K562 (cell line): ENCODE results near the gene DAGLA. TPM values are rescaled to one million over a fixed set of nuclear protein-coding genes. Genes with fewer than 3 reads are reported as not detected.

ENCODE experiments used
- ATF4 ChIP-seq: fragments of 450-650 bp; formaldehyde crosslinking; IDR thresholded peaks from 2 replicates; pipeline ENCODE4 v1.4.0; 2022; ENCODE audit warnings: mild to moderate bottlenecking, moderate library complexity
- CBX3 ChIP-seq, 2 experiments: IDR thresholded peaks; 1 replicate in 1 of 2; 2 replicates in 1 of 2; pipeline ENCODE4 v1.6.1; 2012; ENCODE audit warnings: inconsistent platforms in 2 of 2, low read length in 2 of 2, borderline replicate concordance in 1 of 2, control low read depth in 1 of 2
- CREB1 ChIP-seq, 2 experiments: sonication (generic) in 1 of 2; formaldehyde crosslinking in 1 of 2; IDR thresholded peaks; 2 replicates each; pipeline versions ENCODE4 v1.6.1 to v1.8.0; 2012 to 2022; ENCODE audit warnings: inconsistent platforms in 1 of 2, mild to moderate bottlenecking in 1 of 2, missing genetic modification reagents in 1 of 2, moderate library complexity in 1 of 2
- DACH1 ChIP-seq: fragments of 450-650 bp; IDR thresholded peaks from 2 replicates; pipeline ENCODE4 v1.6.1; 2018; ENCODE audit not compliant: partially characterized antibody
- FOSL1 ChIP-seq: fragments of 200-800 bp; sonication (Bioruptor generic); conservative IDR thresholded peaks from 2 replicates; pipeline ENCODE4 v1.6.1; 2016; ENCODE audit warnings: missing genetic modification characterization, missing compliant biosample characterization
- MCM7 ChIP-seq, 2 experiments: fragments of 450-650 bp; IDR thresholded peaks; 2 replicates each; pipeline ENCODE4 v1.6.1; 2016 to 2018
- NKRF ChIP-seq: fragments of 450-650 bp; IDR thresholded peaks from 2 replicates; pipeline ENCODE4 v1.6.1; 2016; ENCODE audit warnings: borderline replicate concordance
- PCBP2 ChIP-seq: fragments of 200-400 bp; formaldehyde crosslinking; IDR thresholded peaks from 2 replicates; pipeline ENCODE4 v1.6.1; 2018; ENCODE audit warnings: low read length, low read depth, mild to moderate bottlenecking, moderate library complexity; ENCODE audit not compliant: poor library complexity, severe bottlenecking
- PML ChIP-seq: IDR thresholded peaks from 2 replicates; pipeline ENCODE4 v1.6.1; 2012; ENCODE audit warnings: low read length, inconsistent platforms
- POLR2B ChIP-seq: fragments of 450-650 bp; IDR thresholded peaks from 2 replicates; pipeline ENCODE4 v1.6.1; 2018; ENCODE audit warnings: low read depth; ENCODE audit not compliant: partially characterized antibody
- RBBP5 ChIP-seq: fragments of 200-600 bp; sonication (generic); IDR thresholded peaks from 2 replicates; pipeline ENCODE4 v1.6.1; 2012; ENCODE audit warnings: borderline replicate concordance, mild to moderate bottlenecking, low read length, control low read depth, inconsistent platforms; ENCODE audit not compliant: insufficient read depth, poor library complexity, severe bottlenecking
- RBFOX2 ChIP-seq: fragments of 200-400 bp; formaldehyde crosslinking; IDR thresholded peaks from 2 replicates; pipeline ENCODE4 v1.6.1; 2017; ENCODE audit warnings: low read depth, mild to moderate bottlenecking, low read length, moderate library complexity
- SAP30 ChIP-seq: fragments of 200-600 bp; sonication (generic); IDR thresholded peaks from 2 replicates; pipeline ENCODE4 v1.6.1; 2012; ENCODE audit warnings: borderline replicate concordance, low read depth, mild to moderate bottlenecking, moderate library complexity, low read length, control low read depth, inconsistent platforms; ENCODE audit not compliant: insufficient read depth, poor library complexity, severe bottlenecking
- ZFX ChIP-seq: sonication (generic); formaldehyde crosslinking; IDR thresholded peaks from 2 replicates; pipeline ENCODE4 v1.8.0; 2022; ENCODE audit warnings: mild to moderate bottlenecking, missing genetic modification reagents, moderate library complexity
- ZMIZ1 ChIP-seq, 2 experiments: fragments of 150-350 bp in 1 of 2; IDR thresholded peaks; 2 replicates each; pipeline ENCODE4 v1.6.1; 2012 to 2016; ENCODE audit warnings: low read depth in 2 of 2, low read length in 2 of 2, mild to moderate bottlenecking in 1 of 2, moderate library complexity in 1 of 2
- ZNF232 ChIP-seq: sonication (generic); formaldehyde crosslinking; IDR thresholded peaks from 2 replicates; pipeline ENCODE4 v1.8.0; 2022; ENCODE audit warnings: mild to moderate bottlenecking, missing genetic modification reagents
- polyA plus RNA-seq, 8 experiments: library from polyadenylated mRNA; depleted of rRNA in 4 of 8; stranded (reverse) in 5 of 8; unstranded in 3 of 8; fragments of >200 nt; fragmentation: Nextera tagmentation in 2 of 8; fragmentation: Illumina TruSeq in 1 of 8; extraction: Ambion mirVana in 2 of 8; extraction: Trizol in 1 of 8; gene quantifications; 2 replicates each; pipeline versions ENCODE4 v1.2.1 to v1.2.3, GENCODE V29; 2011 to 2014; ENCODE audit warnings: inconsistent platforms in 1 of 8, missing spikeins in 1 of 8
- total RNA-seq, 7 experiments: library from RNA; depleted of rRNA in 6 of 7; stranded (reverse); fragments of >200 nt in 6 of 7; fragmentation: Illumina TruSeq in 2 of 7; extraction: Trizol in 2 of 7; gene quantifications; 2 replicates each; pipeline versions ENCODE4 v1.2.1 to v1.2.3, GENCODE V29; 2011 to 2021; ENCODE audit warnings: low replicate concordance in 1 of 7
- TF ChIP-seq, protein P1 (sequence below): sonication (generic); formaldehyde crosslinking; IDR thresholded peaks from 2 replicates; pipeline ENCODE4 v1.8.0; 2022; ENCODE audit warnings: mild to moderate bottlenecking, missing genetic modification reagents, borderline replicate concordance

The DAGLA gene
- total and polyA plus RNA-seq, 9 of the 15 experiments (the other 6 are each of a cell fraction or from before 2014, with no cell fraction given), result 0.03 to 0.16 (median 0.04) TPM; not detected in 4

DNA sequence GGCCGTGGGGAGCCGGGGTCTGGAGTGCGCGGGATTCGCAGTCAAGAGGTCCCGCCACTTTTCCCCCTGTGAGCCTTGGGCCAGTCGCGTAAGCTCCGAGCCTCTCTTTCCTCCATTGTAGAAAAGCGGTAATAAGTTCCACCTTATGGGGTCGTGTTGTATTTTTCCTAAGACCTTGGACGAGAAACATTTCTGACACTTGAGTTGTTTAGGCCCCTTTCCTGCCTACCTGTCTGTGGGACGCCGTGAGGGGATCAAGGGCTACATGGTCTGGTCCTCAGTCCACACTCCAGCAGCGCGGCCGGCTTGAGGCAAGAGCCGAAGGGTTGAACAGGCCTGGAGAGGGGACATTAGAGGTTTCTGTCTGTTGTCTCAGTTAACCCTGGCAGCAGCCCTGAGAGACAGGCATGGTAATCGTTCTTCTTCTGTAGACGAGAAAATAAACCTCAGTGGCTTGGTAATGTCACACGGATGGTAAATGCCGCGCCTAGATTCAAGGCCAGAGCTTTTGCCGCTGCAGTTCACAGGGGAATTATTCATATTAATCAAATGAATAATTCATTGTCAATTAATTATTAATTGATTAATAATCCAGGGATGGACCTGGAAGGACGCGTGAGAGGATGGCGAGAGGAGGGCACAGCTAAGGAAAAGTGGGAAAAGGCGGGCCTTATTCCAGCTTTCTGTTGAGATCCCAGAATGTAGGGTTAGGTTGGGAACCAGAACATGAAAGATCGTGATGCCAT, 113.1 kb downstream of the DAGLA start (continued):
- TF ChIP-seq, protein P1, sequence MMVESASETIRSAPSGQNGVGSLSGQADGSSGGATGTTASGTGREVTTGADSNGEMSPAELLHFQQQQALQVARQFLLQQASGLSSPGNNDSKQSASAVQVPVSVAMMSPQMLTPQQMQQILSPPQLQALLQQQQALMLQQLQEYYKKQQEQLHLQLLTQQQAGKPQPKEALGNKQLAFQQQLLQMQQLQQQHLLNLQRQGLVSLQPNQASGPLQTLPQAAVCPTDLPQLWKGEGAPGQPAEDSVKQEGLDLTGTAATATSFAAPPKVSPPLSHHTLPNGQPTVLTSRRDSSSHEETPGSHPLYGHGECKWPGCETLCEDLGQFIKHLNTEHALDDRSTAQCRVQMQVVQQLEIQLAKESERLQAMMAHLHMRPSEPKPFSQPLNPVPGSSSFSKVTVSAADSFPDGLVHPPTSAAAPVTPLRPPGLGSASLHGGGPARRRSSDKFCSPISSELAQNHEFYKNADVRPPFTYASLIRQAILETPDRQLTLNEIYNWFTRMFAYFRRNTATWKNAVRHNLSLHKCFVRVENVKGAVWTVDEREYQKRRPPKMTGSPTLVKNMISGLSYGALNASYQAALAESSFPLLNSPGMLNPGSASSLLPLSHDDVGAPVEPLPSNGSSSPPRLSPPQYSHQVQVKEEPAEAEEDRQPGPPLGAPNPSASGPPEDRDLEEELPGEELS (CRISPR knock-in tag), result 0 out of 2 replicates have a peak, but pooled peaks have one; percentile 14
- TF ChIP-seq SAP30 (peak; percentile 72), FOSL1 (0 out of 2 replicates have a peak, but pooled peaks have one; percentile 13), MCM7 (IDR thresholded peaks at IDR 0.05) (no peak), PML (0 out of 2 replicates have a peak, but pooled peaks have one; percentile 11), CBX3 (IDR thresholded peaks at IDR 0.05; ENCODE audit: borderline replicate concordance in 1 of 2, low read length in 2 of 2) (no peak), PCBP2 (no peak), POLR2B (peak; percentile 1), DACH1 (peak; percentile 97), ATF4 (no peak), NKRF (peak; percentile 9; the same call in 1 of the 2 replicates), ZFX (CRISPR knock-in tag) (peak; percentile 32), ZMIZ1 (IDR thresholded peaks at IDR 0.05; ENCODE audit: low read depth in 2 of 2, low read length in 2 of 2) (no peak), ZNF232 (peak; percentile 14; the same call in 1 of the 2 replicates), CREB1 (IDR thresholded peaks at IDR 0.05) (no peak), CREB1 (CRISPR knock-in tag; IDR thresholded peaks at IDR 0.05) (no peak), RBBP5 (peak; percentile 8), RBFOX2 (peak; percentile 60; the same call in 1 of the 2 replicates)
